ENCODE measurements around the gene OAS2. TPM values are rescaled to one million over a fixed set of nuclear protein-coding genes. Genes with fewer than 3 reads are reported as not detected.
A peak's percentile ranks its signal among the peaks of the same experiment; 100 is the strongest.

The OAS2 gene
- total and polyA plus RNA-seq, 2 donors (not counting 1 experiment from before 2014, with no cell fraction given) = 2.2 to 3.1 TPM

GRCh38 chr12:113003636-113004035 lies 25.3 kb downstream of the OAS2 start:
- H4K20me1 ChIP-seq (ENCODE audit: control insufficient read depth, extremely low read depth, insufficient read depth, low read length) = no peaks in the 10 kb centered on the region
- H3K36me3 ChIP-seq (ENCODE audit: control insufficient read depth, insufficient read depth, low read length) = no peaks in the 10 kb centered on the region
- no peaks in the 10 kb centered on the region for H3K9me3 ChIP-seq (ENCODE audit: control insufficient read depth, insufficient read depth, low read depth, low read length)
- H3K4me1 ChIP-seq (ENCODE audit: control insufficient read depth, extremely low read depth, insufficient read depth, low read length) = no peaks in the 10 kb centered on the region
- no peak overlapping the region for H3K4me2 ChIP-seq (ENCODE audit: extremely low read depth, insufficient read depth, low read length)
- H3K79me2 ChIP-seq (ENCODE audit: control insufficient read depth, insufficient read depth, low read length) = no peaks in the 10 kb centered on the region
- H3K9ac ChIP-seq (ENCODE audit: insufficient read depth, low read length) = no peak overlapping the region
- H3K4me3 ChIP-seq (replicated peaks in 1 of 4; ENCODE audit: control extremely low read depth in 1 of 4, insufficient read depth in 1 of 4, low read depth in 3 of 4, low read length in 4 of 4) = no peak overlapping the region
- H2AFZ ChIP-seq (ENCODE audit: low read length) = no peak overlapping the region
- H3K27ac ChIP-seq (ENCODE audit: insufficient read depth, low read length) = no peak overlapping the region
- no peak for DNase-seq (ENCODE audit: low read depth in 2 of 2)
- no peaks in the 10 kb centered on the region for H3K27me3 ChIP-seq (ENCODE audit: control insufficient read depth, insufficient read depth, low read length)
- TF ChIP-seq CTCF (conservative IDR thresholded peaks at IDR 0.05 in 1 of 2, IDR thresholded peaks at IDR 0.05 in 1 of 2; ENCODE audit: low read depth in 1 of 2, low read length in 2 of 2) (no peak), EZH2 (IDR thresholded peaks at IDR 0.05; ENCODE audit: low read length, missing control alignments) (no peak)

- no peak for DNase-seq (ENCODE audit: low read depth in 2 of 2)
- TF ChIP-seq EZH2 (IDR thresholded peaks at IDR 0.05; ENCODE audit: low read length, missing control alignments) (no peak), CTCF (conservative IDR thresholded peaks at IDR 0.05 in 1 of 2, IDR thresholded peaks at IDR 0.05 in 1 of 2; ENCODE audit: low read depth in 1 of 2, low read length in 2 of 2) (peak in 1 of 2 donors; percentile 29)
- no peak overlapping the region for H3K9ac ChIP-seq (ENCODE audit: insufficient read depth, low read length)
- no peak overlapping the region for H3K4me3 ChIP-seq (replicated peaks in 1 of 4; ENCODE audit: control extremely low read depth in 1 of 4, insufficient read depth in 1 of 4, low read depth in 3 of 4, low read length in 4 of 4)
- no peaks in the 10 kb centered on the region for H3K36me3 ChIP-seq (ENCODE audit: control insufficient read depth, insufficient read depth, low read length)
- H3K27me3 ChIP-seq (ENCODE audit: control insufficient read depth, insufficient read depth, low read length) = no peaks in the 10 kb centered on the region
- no peak overlapping the region for H2AFZ ChIP-seq (ENCODE audit: low read length)
- H3K27ac ChIP-seq (ENCODE audit: insufficient read depth, low read length) = no peak overlapping the region
- H4K20me1 ChIP-seq (ENCODE audit: control insufficient read depth, extremely low read depth, insufficient read depth, low read length) = no peaks in the 10 kb centered on the region
- no peaks in the 10 kb centered on the region for H3K4me1 ChIP-seq (ENCODE audit: control insufficient read depth, extremely low read depth, insufficient read depth, low read length)
- H3K79me2 ChIP-seq (ENCODE audit: control insufficient read depth, insufficient read depth, low read length) = no peaks in the 10 kb centered on the region
- H3K4me2 ChIP-seq (ENCODE audit: extremely low read depth, insufficient read depth, low read length) = no peak overlapping the region
- H3K9me3 ChIP-seq (ENCODE audit: control insufficient read depth, insufficient read depth, low read depth, low read length) = no peaks in the 10 kb centered on the region
Observed at GRCh38 chr12:113005762-113006161, 27.4 kb downstream of the OAS2 start.

- no peak overlapping the region for H3K4me2 ChIP-seq (ENCODE audit: extremely low read depth, insufficient read depth, low read length)
- DNase-seq (ENCODE audit: low read depth in 2 of 2) = no peak
- H3K79me2 ChIP-seq (ENCODE audit: control insufficient read depth, insufficient read depth, low read length) = no peaks in the 10 kb centered on the region
- H3K9ac ChIP-seq (ENCODE audit: insufficient read depth, low read length) = no peak overlapping the region
- no peaks in the 10 kb centered on the region for H3K36me3 ChIP-seq (ENCODE audit: control insufficient read depth, insufficient read depth, low read length)
- H3K9me3 ChIP-seq (ENCODE audit: control insufficient read depth, insufficient read depth, low read depth, low read length) = no peaks in the 10 kb centered on the region
- H4K20me1 ChIP-seq (ENCODE audit: control insufficient read depth, extremely low read depth, insufficient read depth, low read length) = no peaks in the 10 kb centered on the region
- H3K4me1 ChIP-seq (ENCODE audit: control insufficient read depth, extremely low read depth, insufficient read depth, low read length) = no peaks in the 10 kb centered on the region
- no peaks in the 10 kb centered on the region for H3K27me3 ChIP-seq (ENCODE audit: control insufficient read depth, insufficient read depth, low read length)
- H3K27ac ChIP-seq (ENCODE audit: insufficient read depth, low read length) = no peak overlapping the region
- H2AFZ ChIP-seq (ENCODE audit: low read length) = no peak overlapping the region
- TF ChIP-seq EZH2 (IDR thresholded peaks at IDR 0.05; ENCODE audit: low read length, missing control alignments) (no peak), CTCF (conservative IDR thresholded peaks at IDR 0.05 in 1 of 2, IDR thresholded peaks at IDR 0.05 in 1 of 2; ENCODE audit: low read depth in 1 of 2, low read length in 2 of 2) (no peak)
- H3K4me3 ChIP-seq (replicated peaks in 1 of 4; ENCODE audit: control extremely low read depth in 1 of 4, insufficient read depth in 1 of 4, low read depth in 3 of 4, low read length in 4 of 4) = no peak overlapping the region
Observed at GRCh38 chr12:113006206-113006605, 27.9 kb downstream of the OAS2 start.

Measured in fibroblast of lung (primary cell).